Mucosa of rectum (tissue), 2 donors: ENCODE results near the gene SORCS3.

ENCODE experiments used
- H3K27ac ChIP-seq, 2 donors: one replicate each; pipeline ENCODE4 v1.7.0; 2013; ENCODE audit warnings: inconsistent platforms in 2 of 2, low read depth in 2 of 2, low read length in 2 of 2
- H3K27me3 ChIP-seq, 2 donors: one replicate each; pipeline ENCODE4 v1.7.0; 2013; ENCODE audit warnings: low read length in 2 of 2; ENCODE audit not compliant: control insufficient read depth in 2 of 2, insufficient read depth in 2 of 2
- H3K36me3 ChIP-seq, 2 donors: one replicate each; pipeline ENCODE4 v1.7.0; 2013; ENCODE audit warnings: low read length in 2 of 2; ENCODE audit not compliant: control insufficient read depth in 2 of 2, insufficient read depth in 2 of 2
- H3K4me1 ChIP-seq, 2 donors: one replicate each; pipeline ENCODE4 v1.7.0; 2013; ENCODE audit warnings: low read length in 2 of 2, mild to moderate bottlenecking in 1 of 2; ENCODE audit not compliant: control insufficient read depth in 2 of 2, insufficient read depth in 2 of 2
- H3K4me3 ChIP-seq, 2 donors: one replicate each; pipeline ENCODE4 v1.7.0; 2013; ENCODE audit warnings: low read length in 2 of 2
- H3K9ac ChIP-seq, 2 donors: one replicate each; pipeline ENCODE4 v1.7.0; 2013; ENCODE audit warnings: low read length in 2 of 2, low read depth in 1 of 2, mild to moderate bottlenecking in 1 of 2
- H3K9me3 ChIP-seq, 2 donors: one replicate each; pipeline ENCODE4 v1.7.0; 2013; ENCODE audit warnings: low read length in 2 of 2; ENCODE audit not compliant: control insufficient read depth in 2 of 2
- donor health status: healthy.
- donor health status: Normal muscosa, but diverticular disease.

Gene SORCS3

DNA sequence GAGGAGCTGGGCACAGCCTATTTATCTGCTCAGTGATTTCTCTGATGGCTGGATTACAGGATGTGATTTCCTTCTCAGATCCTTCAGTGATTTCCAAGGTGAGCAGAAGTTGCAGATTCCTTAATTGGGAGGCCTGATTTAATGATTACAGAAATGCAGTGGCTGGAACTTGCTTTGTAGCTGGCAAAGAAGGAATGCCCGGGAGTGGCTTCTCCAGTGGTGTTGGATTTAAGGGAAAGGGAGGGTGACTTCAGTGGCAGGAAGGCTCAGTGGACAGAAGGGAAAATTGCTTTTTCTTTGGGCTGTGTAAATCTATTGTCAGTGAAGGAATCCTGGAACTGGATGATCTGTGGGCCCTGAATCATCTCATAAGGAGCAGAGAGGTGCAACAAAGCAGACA is 5.1 kb downstream of the SORCS3 start:
- no peaks in the 10 kb centered on the region for H3K4me1 ChIP-seq
- no peaks in the 10 kb centered on the region for H3K36me3 ChIP-seq
- no peak overlapping the region for H3K4me3 ChIP-seq
- H3K9ac ChIP-seq, result no peak overlapping the region
- no peaks in the 10 kb centered on the region for H3K9me3 ChIP-seq
- peaks cover 0 to 8% of the 10 kb centered on the region in 2 donors for H3K27me3 ChIP-seq
- H3K27ac ChIP-seq, result no peak overlapping the region

GRCh38 chr10:104648421-104648820 is 7.3 kb downstream of the SORCS3 start:
- no peaks in the 10 kb centered on the region for H3K36me3 ChIP-seq
- H3K4me1 ChIP-seq, result no peaks in the 10 kb centered on the region
- no peak overlapping the region for H3K9ac ChIP-seq
- H3K9me3 ChIP-seq, result no peaks in the 10 kb centered on the region
- no peak overlapping the region for H3K27ac ChIP-seq
- peaks cover 0 to 4% of the 10 kb centered on the region in 2 donors for H3K27me3 ChIP-seq
- no peak overlapping the region for H3K4me3 ChIP-seq

DNA sequence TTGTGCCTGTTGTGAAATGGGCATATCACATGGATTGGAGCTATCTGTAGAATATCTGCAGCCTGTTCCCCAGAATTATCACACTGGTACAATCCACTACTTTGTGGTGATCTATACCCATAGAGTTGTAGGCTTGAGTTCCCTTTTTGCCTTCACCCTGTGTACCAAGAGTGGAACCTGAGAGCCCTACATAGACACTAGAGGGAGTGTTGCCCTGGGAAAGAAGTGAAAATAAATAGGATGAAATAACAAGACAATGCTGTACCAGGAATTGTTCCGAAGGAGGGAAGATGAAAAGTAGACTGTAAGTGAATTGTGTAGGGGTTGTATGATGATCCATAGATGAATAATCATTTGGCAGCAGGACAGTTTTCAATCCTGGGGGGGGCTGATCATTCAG is 9.0 kb downstream of the SORCS3 start:
- Histone ChIP-seq H3K9me3 (no peaks in the 10 kb centered on the region), H3K4me3 (no peak overlapping the region), H3K36me3 (no peaks in the 10 kb centered on the region), H3K27ac (no peak overlapping the region), H3K4me1 (no peaks in the 10 kb centered on the region), H3K27me3 (no peaks in the 10 kb centered on the region), H3K9ac (no peak overlapping the region)

DNA sequence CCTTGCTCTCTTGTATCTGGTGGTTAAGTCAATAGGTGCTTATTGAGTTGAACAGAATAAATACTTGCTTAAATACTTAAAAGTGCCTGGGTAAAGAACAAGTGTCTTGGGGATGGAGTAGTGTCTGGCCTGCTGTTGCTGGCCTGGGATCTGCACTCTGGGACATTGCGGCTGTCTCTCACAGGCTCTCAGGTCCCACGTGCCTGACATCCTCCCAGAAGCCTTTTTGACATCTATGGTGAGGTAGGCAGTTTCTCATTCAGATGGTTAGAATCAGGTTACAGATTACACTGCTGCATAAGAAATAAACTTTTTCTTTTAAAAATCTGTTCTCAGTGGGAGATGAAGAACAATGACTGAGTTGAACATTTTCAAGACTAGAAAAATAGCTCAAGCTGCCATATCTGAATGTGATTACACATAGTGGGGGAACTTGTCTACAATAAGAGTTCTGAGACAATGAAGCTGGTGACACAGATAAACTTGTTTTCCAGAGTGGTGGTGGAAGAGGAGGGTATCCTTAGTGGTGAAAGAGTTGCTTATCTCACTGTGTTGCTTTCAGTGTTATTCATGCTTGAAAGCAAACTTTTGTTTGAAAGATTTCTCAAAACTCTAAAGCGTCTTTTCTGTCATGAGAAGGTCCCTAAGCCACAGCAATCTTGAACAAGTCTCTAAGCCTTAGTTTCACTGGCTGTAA is 9.7 kb downstream of the SORCS3 start:
- Histone ChIP-seq H3K4me1 (no peaks in the 10 kb centered on the region), H3K27ac (no peak overlapping the region), H3K36me3 (no peaks in the 10 kb centered on the region), H3K4me3 (no peak overlapping the region), H3K9me3 (no peaks in the 10 kb centered on the region), H3K27me3 (no peaks in the 10 kb centered on the region), H3K9ac (no peak overlapping the region)

DNA sequence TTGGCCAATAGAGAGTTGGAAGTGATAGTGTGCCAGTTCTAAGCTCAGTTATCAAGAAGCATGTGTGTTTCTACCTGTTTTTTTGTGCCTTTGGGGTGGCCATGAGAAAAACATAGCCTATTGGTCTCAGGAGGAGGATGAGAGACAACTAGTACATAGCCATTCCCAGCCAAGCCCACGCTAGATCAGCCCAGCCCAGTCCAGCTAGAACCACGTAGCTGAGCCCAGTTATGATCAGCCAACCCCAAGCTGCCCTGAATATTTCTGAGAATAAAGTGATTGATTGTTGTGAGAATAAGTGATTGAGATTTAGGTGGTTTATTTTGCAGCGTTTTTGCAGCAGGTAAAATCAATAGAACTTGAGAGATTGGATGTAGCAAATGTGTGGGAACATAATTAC is 15.9 kb downstream of the SORCS3 start:
- H3K9me3 ChIP-seq, result no peaks in the 10 kb centered on the region
- no peak overlapping the region for H3K27ac ChIP-seq

DNA sequence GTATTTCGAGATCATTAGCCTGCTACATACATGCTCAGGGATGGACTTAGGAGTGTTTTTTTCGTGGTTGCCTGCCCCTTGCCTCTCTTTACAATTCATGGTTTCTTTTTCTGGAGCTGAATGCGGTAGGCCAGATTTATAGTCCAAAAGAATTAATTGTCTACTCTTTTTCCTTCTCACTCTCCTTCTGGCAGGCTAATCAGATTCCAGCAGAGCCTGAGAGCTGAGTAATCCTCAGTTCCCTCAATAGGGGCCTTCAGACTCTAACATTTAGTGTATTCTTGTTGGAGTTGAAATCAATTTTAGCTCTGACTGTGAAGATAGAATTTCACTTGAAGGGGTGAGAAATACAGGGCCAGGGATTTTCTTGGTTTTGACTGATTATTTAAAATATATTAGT is 16.4 kb downstream of the SORCS3 start:
- H3K4me1 ChIP-seq, result no peaks in the 10 kb centered on the region
- no peak overlapping the region for H3K9ac ChIP-seq
- H3K36me3 ChIP-seq, result no peaks in the 10 kb centered on the region
- H3K9me3 ChIP-seq, result no peaks in the 10 kb centered on the region
- H3K27me3 ChIP-seq, result no peaks in the 10 kb centered on the region
- H3K4me3 ChIP-seq, result no peak overlapping the region
- H3K27ac ChIP-seq, result no peak overlapping the region

More for the DNA sequence above, 15.9 kb downstream of the SORCS3 start:
- Histone ChIP-seq H3K9ac (no peak overlapping the region), H3K27me3 (no peaks in the 10 kb centered on the region), H3K36me3 (no peaks in the 10 kb centered on the region), H3K4me1 (no peaks in the 10 kb centered on the region), H3K4me3 (no peak overlapping the region)

- Histone ChIP-seq H3K4me1 (no peaks in the 10 kb centered on the region), H3K9me3 (no peaks in the 10 kb centered on the region), H3K9ac (no peak overlapping the region), H3K4me3 (no peak overlapping the region), H3K27ac (no peak overlapping the region), H3K27me3 (no peaks in the 10 kb centered on the region), H3K36me3 (no peaks in the 10 kb centered on the region)
These were observed 17.0 kb downstream of the SORCS3 start for GRCh38 chr10:104658067-104658466.

- no peak overlapping the region for H3K9ac ChIP-seq
- no peak overlapping the region for H3K27ac ChIP-seq
- H3K36me3 ChIP-seq, result no peaks in the 10 kb centered on the region
- H3K4me1 ChIP-seq, result no peaks in the 10 kb centered on the region
- H3K9me3 ChIP-seq, result no peaks in the 10 kb centered on the region
- H3K27me3 ChIP-seq, result no peaks in the 10 kb centered on the region
- no peak overlapping the region for H3K4me3 ChIP-seq
These were observed 18.7 kb downstream of the SORCS3 start for GRCh38 chr10:104659809-104660208.

- Histone ChIP-seq H3K4me3 (no peak overlapping the region), H3K4me1 (no peaks in the 10 kb centered on the region), H3K9me3 (no peaks in the 10 kb centered on the region), H3K27ac (no peak overlapping the region), H3K36me3 (no peaks in the 10 kb centered on the region), H3K9ac (no peak overlapping the region), H3K27me3 (no peaks in the 10 kb centered on the region)
These were observed 22.0 kb downstream of the SORCS3 start for GRCh38 chr10:104663076-104663475.

DNA sequence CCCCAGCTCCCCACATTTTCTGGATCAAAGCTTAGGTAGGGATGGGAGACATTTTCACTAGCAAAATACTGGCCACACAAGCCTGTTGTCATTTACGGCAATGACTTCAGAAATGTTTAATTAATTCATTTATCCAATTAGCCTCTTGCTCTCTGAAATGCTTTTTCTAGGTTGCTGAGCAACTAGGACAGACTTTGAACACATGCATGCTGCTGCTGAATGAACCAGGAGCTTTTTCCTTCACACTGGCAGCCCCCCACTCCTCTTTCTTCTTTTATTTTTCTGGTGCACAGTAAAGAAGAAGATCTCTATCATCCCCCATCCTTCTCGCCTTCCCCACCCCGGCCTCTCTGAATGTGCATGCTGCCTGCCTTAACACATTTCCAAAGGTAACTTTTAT is 22.5 kb downstream of the SORCS3 start:
- Histone ChIP-seq H3K27ac (no peak overlapping the region), H3K9ac (no peak overlapping the region), H3K36me3 (no peaks in the 10 kb centered on the region), H3K9me3 (no peaks in the 10 kb centered on the region), H3K4me3 (no peak overlapping the region), H3K27me3 (no peaks in the 10 kb centered on the region), H3K4me1 (no peaks in the 10 kb centered on the region)

GRCh38 chr10:104664205-104664604 is 23.1 kb downstream of the SORCS3 start:
- no peaks in the 10 kb centered on the region for H3K4me1 ChIP-seq
- H3K4me3 ChIP-seq, result no peak overlapping the region
- no peaks in the 10 kb centered on the region for H3K27me3 ChIP-seq
- no peak overlapping the region for H3K27ac ChIP-seq
- H3K9ac ChIP-seq, result no peak overlapping the region
- no peaks in the 10 kb centered on the region for H3K9me3 ChIP-seq
- H3K36me3 ChIP-seq, result no peaks in the 10 kb centered on the region
